HEK293 (cell line): ENCODE results near the gene SLC2A4.

Experiments used
- OVOL3 ChIP-seq: fragments of 450-650 bp; formaldehyde crosslinking; IDR thresholded peaks from 2 replicates; pipeline ENCODE4 v1.5.1; 2016; ENCODE audit warnings: missing biosample characterization, missing genetic modification characterization
- SP7 ChIP-seq: fragments of 450-650 bp; formaldehyde crosslinking; IDR thresholded peaks from 2 replicates; pipeline ENCODE4 v1.5.1; 2016; ENCODE audit warnings: missing biosample characterization, missing genetic modification characterization
- ZNF112 ChIP-seq: fragments of 450-650 bp; formaldehyde crosslinking; IDR thresholded peaks from 2 replicates; pipeline ENCODE4 v1.5.0; 2017; ENCODE audit warnings: missing biosample characterization, missing genetic modification characterization
- ZNF169 ChIP-seq: fragments of 450-650 bp; formaldehyde crosslinking; IDR thresholded peaks from 2 replicates; pipeline ENCODE4 v1.5.1; 2016; ENCODE audit warnings: missing biosample characterization, missing genetic modification characterization
- ZNF175 ChIP-seq: fragments of 450-650 bp; formaldehyde crosslinking; IDR thresholded peaks from 2 replicates; pipeline ENCODE4 v1.5.1; 2016; ENCODE audit warnings: missing biosample characterization, missing genetic modification characterization
- ZNF214 ChIP-seq: fragments of 450-650 bp; formaldehyde crosslinking; IDR thresholded peaks from 2 replicates; pipeline ENCODE4 v1.5.1; 2017; ENCODE audit warnings: missing biosample characterization, mild to moderate bottlenecking, missing genetic modification characterization, borderline replicate concordance
- ZNF292 ChIP-seq: fragments of 450-650 bp; formaldehyde crosslinking; IDR thresholded peaks from 2 replicates; pipeline ENCODE4 v1.5.1; 2016; ENCODE audit warnings: low read depth, missing biosample characterization, missing genetic modification characterization, borderline replicate concordance
- ZNF404 ChIP-seq: fragments of 450-650 bp; formaldehyde crosslinking; IDR thresholded peaks from 2 replicates; pipeline ENCODE4 v1.5.1; 2017; ENCODE audit warnings: missing biosample characterization, missing genetic modification characterization
- ZNF433 ChIP-seq: fragments of 450-650 bp; formaldehyde crosslinking; IDR thresholded peaks from 2 replicates; pipeline ENCODE4 v1.5.1; 2016; ENCODE audit warnings: missing biosample characterization, missing genetic modification characterization, low read depth
- ZNF473 ChIP-seq: fragments of 450-650 bp; formaldehyde crosslinking; IDR thresholded peaks from 2 replicates; pipeline ENCODE4 v1.5.1; 2017; ENCODE audit warnings: missing biosample characterization, missing genetic modification characterization
- ZNF529 ChIP-seq: fragments of 450-650 bp; formaldehyde crosslinking; IDR thresholded peaks from 2 replicates; pipeline ENCODE4 v1.5.1; 2017; ENCODE audit warnings: missing genetic modification characterization, missing biosample characterization; ENCODE audit not compliant: insufficient replicate concordance
- ZNF530 ChIP-seq: fragments of 450-650 bp; formaldehyde crosslinking; IDR thresholded peaks from 2 replicates; pipeline ENCODE4 v1.5.1; 2016; ENCODE audit warnings: low read depth, missing biosample characterization, missing genetic modification characterization
- ZNF623 ChIP-seq: fragments of 450-650 bp; formaldehyde crosslinking; IDR thresholded peaks from 2 replicates; pipeline ENCODE4 v1.5.1; 2016; ENCODE audit warnings: missing biosample characterization, missing genetic modification characterization
- ZNF785 ChIP-seq: fragments of 450-650 bp; formaldehyde crosslinking; IDR thresholded peaks from 2 replicates; pipeline ENCODE4 v1.5.1; 2016; ENCODE audit warnings: missing biosample characterization, missing genetic modification characterization
- ZNF830 ChIP-seq: fragments of 450-650 bp; IDR thresholded peaks from 2 replicates; pipeline ENCODE4 v1.5.0; 2018; ENCODE audit warnings: missing biosample characterization, missing genetic modification characterization, low read depth, mild to moderate bottlenecking, moderate library complexity
- ZSCAN16 ChIP-seq: fragments of 450-650 bp; formaldehyde crosslinking; IDR thresholded peaks from 2 replicates; pipeline ENCODE4 v1.5.1; 2016; ENCODE audit warnings: missing biosample characterization, missing genetic modification characterization
- TF ChIP-seq, protein P1 (sequence below): fragments of 450-650 bp; formaldehyde crosslinking; IDR thresholded peaks from 2 replicates; pipeline ENCODE4 v1.5.1; 2016; ENCODE audit warnings: missing biosample characterization, missing genetic modification characterization
- TF ChIP-seq, protein P2 (sequence below): fragments of 450-650 bp; formaldehyde crosslinking; IDR thresholded peaks from 2 replicates; pipeline ENCODE4 v1.5.1; 2017; ENCODE audit warnings: missing biosample characterization, missing genetic modification characterization
- TF ChIP-seq, protein P3 (sequence below): fragments of 450-650 bp; formaldehyde crosslinking; IDR thresholded peaks from 2 replicates; pipeline ENCODE4 v1.5.1; 2017; ENCODE audit warnings: missing biosample characterization, missing genetic modification characterization
- TF ChIP-seq, protein P4 (sequence below): fragments of 450-650 bp; formaldehyde crosslinking; IDR thresholded peaks from 2 replicates; pipeline ENCODE4 v1.5.1; 2016; ENCODE audit warnings: missing biosample characterization, missing genetic modification characterization
- TF ChIP-seq, protein P5 (sequence below): fragments of 450-650 bp; formaldehyde crosslinking; IDR thresholded peaks from 2 replicates; pipeline ENCODE4 v1.5.1; 2016; ENCODE audit warnings: missing biosample characterization, missing genetic modification characterization
- TF ChIP-seq, protein P6 (sequence below): fragments of 450-650 bp; formaldehyde crosslinking; IDR thresholded peaks from 2 replicates; pipeline ENCODE4 v1.5.1; 2016; ENCODE audit warnings: missing biosample characterization, missing genetic modification characterization
- TF ChIP-seq, protein P7 (sequence below): fragments of 450-650 bp; formaldehyde crosslinking; IDR thresholded peaks from 2 replicates; pipeline ENCODE4 v1.5.1; 2016; ENCODE audit warnings: missing biosample characterization, missing genetic modification characterization
- TF ChIP-seq, protein P8 (sequence below): fragments of 450-650 bp; formaldehyde crosslinking; IDR thresholded peaks from 2 replicates; pipeline ENCODE4 v1.5.1; 2016; ENCODE audit warnings: missing biosample characterization, missing genetic modification characterization
- TF ChIP-seq, protein P9 (sequence below): fragments of 450-650 bp; formaldehyde crosslinking; IDR thresholded peaks from 2 replicates; pipeline ENCODE4 v1.5.1; 2016; ENCODE audit warnings: missing biosample characterization, missing genetic modification characterization

Gene SLC2A4

DNA sequence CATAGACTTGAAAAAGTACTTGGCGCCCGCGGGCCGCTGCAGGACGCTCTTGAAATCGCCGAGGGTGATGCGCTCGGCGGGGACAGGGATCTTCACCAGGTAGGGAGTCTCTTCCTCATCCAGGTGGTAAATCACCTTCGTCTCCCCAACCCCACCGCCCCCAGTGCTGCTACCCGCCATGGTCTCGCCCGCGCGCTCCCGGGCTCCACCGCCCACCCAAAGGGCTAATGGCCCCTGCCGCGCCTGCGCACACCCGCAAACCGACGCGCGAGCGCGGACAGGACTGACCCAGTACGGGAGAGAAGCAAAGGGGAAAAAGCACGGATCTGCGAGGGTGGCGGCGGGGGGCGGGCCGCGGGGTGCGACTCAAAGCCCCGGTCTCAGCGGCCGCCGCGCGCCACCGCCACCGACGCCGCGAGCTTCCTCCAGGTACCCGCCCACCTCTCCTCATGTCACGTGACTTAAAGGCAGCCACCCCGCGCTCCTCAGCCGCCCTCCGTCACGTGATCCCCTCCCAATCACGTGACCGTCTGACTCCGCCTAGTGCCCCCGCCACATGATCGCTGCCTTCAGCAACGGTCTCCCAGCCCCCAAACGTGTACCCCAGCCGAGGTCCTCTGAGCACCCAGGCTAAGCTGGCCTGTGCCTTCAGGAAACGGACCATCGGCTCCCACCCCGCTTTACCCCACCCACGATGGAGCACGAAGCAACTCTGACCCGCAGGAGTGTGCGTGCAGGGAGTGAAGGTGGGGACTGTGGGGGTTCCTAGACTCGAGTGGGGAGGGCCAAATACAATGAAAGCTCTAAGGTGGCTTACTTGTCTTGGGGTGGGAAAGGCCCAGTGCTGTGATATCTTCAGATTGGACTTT, 47.2 kb upstream of the SLC2A4 start, which contains the start of gene DVL2 (continued):
- TF ChIP-seq, protein P1, sequence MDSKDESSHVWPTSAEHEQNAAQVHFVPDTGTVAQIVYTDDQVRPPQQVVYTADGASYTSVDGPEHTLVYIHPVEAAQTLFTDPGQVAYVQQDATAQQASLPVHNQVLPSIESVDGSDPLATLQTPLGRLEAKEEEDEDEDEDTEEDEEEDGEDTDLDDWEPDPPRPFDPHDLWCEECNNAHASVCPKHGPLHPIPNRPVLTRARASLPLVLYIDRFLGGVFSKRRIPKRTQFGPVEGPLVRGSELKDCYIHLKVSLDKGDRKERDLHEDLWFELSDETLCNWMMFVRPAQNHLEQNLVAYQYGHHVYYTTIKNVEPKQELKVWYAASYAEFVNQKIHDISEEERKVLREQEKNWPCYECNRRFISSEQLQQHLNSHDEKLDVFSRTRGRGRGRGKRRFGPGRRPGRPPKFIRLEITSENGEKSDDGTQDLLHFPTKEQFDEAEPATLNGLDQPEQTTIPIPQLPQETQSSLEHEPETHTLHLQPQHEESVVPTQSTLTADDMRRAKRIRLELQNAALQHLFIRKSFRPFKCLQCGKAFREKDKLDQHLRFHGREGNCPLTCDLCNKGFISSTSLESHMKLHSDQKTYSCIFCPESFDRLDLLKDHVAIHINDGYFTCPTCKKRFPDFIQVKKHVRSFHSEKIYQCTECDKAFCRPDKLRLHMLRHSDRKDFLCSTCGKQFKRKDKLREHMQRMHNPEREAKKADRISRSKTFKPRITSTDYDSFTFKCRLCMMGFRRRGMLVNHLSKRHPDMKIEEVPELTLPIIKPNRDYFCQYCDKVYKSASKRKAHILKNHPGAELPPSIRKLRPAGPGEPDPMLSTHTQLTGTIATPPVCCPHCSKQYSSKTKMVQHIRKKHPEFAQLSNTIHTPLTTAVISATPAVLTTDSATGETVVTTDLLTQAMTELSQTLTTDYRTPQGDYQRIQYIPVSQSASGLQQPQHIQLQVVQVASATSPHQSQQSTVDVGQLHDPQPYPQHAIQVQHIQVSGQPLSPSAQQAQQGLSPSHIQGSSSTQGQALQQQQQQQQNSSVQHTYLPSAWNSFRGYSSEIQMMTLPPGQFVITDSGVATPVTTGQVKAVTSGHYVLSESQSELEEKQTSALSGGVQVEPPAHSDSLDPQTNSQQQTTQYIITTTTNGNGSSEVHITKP (tag by site-specific recombination): peak; percentile 99
- no peak for TF ChIP-seq ZNF830 (tag by site-specific recombination)
- TF ChIP-seq ZNF529 (tag by site-specific recombination): no peak
- TF ChIP-seq OVOL3 (tag by site-specific recombination): peak; percentile 88
- TF ChIP-seq, protein P2, sequence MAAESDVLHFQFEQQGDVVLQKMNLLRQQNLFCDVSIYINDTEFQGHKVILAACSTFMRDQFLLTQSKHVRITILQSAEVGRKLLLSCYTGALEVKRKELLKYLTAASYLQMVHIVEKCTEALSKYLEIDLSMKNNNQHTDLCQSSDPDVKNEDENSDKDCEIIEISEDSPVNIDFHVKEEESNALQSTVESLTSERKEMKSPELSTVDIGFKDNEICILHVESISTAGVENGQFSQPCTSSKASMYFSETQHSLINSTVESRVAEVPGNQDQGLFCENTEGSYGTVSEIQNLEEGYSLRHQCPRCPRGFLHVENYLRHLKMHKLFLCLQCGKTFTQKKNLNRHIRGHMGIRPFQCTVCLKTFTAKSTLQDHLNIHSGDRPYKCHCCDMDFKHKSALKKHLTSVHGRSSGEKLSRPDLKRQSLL (tag by site-specific recombination): peak; percentile 74; the same call in 1 of the 2 replicates
- TF ChIP-seq ZNF785: no peak; the same call in 1 of the 2 replicates
- TF ChIP-seq ZNF530 (tag by site-specific recombination): peak; percentile 69; the same call in 1 of the 2 replicates
- peak; percentile 80 for TF ChIP-seq ZNF404 (tag by site-specific recombination)
- TF ChIP-seq ZNF292: peak; percentile 97
- TF ChIP-seq ZNF112 (tag by site-specific recombination): no peak
- TF ChIP-seq, protein P3, sequence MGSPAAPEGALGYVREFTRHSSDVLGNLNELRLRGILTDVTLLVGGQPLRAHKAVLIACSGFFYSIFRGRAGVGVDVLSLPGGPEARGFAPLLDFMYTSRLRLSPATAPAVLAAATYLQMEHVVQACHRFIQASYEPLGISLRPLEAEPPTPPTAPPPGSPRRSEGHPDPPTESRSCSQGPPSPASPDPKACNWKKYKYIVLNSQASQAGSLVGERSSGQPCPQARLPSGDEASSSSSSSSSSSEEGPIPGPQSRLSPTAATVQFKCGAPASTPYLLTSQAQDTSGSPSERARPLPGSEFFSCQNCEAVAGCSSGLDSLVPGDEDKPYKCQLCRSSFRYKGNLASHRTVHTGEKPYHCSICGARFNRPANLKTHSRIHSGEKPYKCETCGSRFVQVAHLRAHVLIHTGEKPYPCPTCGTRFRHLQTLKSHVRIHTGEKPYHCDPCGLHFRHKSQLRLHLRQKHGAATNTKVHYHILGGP: no peak
- TF ChIP-seq ZNF175 (tag by site-specific recombination): peak; percentile 99; the same call in 1 of the 2 replicates
- TF ChIP-seq, protein P4, sequence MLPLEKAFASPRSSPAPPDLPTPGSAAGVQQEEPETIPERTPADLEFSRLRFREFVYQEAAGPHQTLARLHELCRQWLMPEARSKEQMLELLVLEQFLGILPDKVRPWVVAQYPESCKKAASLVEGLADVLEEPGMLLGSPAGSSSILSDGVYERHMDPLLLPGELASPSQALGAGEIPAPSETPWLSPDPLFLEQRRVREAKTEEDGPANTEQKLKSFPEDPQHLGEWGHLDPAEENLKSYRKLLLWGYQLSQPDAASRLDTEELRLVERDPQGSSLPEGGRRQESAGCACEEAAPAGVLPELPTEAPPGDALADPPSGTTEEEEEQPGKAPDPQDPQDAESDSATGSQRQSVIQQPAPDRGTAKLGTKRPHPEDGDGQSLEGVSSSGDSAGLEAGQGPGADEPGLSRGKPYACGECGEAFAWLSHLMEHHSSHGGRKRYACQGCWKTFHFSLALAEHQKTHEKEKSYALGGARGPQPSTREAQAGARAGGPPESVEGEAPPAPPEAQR (tag by site-specific recombination): peak; percentile 74; the same call in 1 of the 2 replicates
- TF ChIP-seq, protein P5, sequence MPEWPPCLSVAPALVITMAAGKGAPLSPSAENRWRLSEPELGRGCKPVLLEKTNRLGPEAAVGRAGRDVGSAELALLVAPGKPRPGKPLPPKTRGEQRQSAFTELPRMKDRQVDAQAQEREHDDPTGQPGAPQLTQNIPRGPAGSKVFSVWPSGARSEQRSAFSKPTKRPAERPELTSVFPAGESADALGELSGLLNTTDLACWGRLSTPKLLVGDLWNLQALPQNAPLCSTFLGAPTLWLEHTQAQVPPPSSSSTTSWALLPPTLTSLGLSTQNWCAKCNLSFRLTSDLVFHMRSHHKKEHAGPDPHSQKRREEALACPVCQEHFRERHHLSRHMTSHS (tag by site-specific recombination): peak; percentile 80; the same call in 1 of the 2 replicates
- TF ChIP-seq ZNF473 (tag by site-specific recombination): no peak
- 0 out of 2 replicates have a peak, but pooled peaks have one; percentile 69 for TF ChIP-seq ZNF169 (tag by site-specific recombination)
- peak; percentile 91 for TF ChIP-seq SP7 (tag by site-specific recombination)
- TF ChIP-seq, protein P6, sequence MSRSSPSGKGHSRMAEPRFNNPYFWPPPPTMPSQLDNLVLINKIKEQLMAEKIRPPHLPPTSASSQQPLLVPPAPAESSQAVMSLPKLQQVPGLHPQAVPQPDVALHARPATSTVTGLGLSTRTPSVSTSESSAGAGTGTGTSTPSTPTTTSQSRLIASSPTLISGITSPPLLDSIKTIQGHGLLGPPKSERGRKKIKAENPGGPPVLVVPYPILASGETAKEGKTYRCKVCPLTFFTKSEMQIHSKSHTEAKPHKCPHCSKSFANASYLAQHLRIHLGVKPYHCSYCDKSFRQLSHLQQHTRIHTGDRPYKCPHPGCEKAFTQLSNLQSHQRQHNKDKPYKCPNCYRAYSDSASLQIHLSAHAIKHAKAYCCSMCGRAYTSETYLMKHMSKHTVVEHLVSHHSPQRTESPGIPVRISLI (tag by site-specific recombination): no peak
- TF ChIP-seq ZSCAN16 (tag by site-specific recombination): 0 out of 2 replicates have a peak, but pooled peaks have one; percentile 58
- TF ChIP-seq, protein P7, sequence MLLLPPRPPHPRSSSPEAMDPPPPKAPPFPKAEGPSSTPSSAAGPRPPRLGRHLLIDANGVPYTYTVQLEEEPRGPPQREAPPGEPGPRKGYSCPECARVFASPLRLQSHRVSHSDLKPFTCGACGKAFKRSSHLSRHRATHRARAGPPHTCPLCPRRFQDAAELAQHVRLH (tag by site-specific recombination): peak; percentile 94
- TF ChIP-seq, protein P8, sequence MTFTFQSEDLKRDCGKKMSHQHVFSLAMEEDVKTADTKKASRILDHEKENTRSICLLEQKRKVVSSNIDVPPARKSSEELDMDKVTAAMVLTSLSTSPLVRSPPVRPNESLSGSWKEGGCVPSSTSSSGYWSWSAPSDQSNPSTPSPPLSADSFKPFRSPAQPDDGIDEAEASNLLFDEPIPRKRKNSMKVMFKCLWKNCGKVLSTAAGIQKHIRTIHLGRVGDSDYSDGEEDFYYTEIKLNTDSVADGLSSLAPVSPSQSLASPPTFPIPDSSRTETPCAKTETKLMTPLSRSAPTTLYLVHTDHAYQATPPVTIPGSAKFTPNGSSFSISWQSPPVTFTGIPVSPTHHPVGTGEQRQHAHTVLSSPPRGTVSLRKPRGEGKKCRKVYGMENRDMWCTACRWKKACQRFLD (tag by site-specific recombination): peak; percentile 87
- TF ChIP-seq ZNF214: no peak; the same call in 1 of the 2 replicates
- TF ChIP-seq, protein P9, sequence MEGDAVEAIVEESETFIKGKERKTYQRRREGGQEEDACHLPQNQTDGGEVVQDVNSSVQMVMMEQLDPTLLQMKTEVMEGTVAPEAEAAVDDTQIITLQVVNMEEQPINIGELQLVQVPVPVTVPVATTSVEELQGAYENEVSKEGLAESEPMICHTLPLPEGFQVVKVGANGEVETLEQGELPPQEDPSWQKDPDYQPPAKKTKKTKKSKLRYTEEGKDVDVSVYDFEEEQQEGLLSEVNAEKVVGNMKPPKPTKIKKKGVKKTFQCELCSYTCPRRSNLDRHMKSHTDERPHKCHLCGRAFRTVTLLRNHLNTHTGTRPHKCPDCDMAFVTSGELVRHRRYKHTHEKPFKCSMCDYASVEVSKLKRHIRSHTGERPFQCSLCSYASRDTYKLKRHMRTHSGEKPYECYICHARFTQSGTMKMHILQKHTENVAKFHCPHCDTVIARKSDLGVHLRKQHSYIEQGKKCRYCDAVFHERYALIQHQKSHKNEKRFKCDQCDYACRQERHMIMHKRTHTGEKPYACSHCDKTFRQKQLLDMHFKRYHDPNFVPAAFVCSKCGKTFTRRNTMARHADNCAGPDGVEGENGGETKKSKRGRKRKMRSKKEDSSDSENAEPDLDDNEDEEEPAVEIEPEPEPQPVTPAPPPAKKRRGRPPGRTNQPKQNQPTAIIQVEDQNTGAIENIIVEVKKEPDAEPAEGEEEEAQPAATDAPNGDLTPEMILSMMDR (tag by site-specific recombination): no peak
- 0 out of 2 replicates have a peak, but pooled peaks have one; percentile 45 for TF ChIP-seq ZNF433
- peak; percentile 36 for TF ChIP-seq ZNF623 (tag by site-specific recombination)
